Measurements from ENCODE around the gene CLEC4M.
"Not testable (repeated sequence)": the region's sequence is repeated elsewhere in the genome, so short reads cannot be mapped to it uniquely, and the experiment has no call there.

The CLEC4M gene

DNA sequence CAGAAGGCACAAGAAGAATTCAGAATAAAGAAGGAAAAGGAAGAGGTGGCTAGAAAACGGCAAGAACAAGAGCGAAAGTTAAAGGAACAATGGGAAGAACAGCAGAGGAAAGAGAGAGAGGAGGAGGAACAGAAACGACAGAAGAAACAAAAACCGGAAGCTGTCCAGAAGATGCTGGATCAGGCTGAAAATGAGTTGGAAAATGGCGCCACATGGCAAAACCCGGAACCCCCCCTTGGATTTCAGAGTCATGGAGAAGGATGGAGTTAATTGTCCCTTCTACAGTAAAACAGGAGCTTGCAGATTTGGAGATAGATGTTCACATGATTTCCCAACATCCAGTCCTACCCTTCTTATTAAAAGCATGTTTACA, 22.4 kb upstream of the CLEC4M start:
- in situ Hi-C loops (cut with MboI; ENCODE audit: low sequenced_read_pairs): no loop called here

DNA sequence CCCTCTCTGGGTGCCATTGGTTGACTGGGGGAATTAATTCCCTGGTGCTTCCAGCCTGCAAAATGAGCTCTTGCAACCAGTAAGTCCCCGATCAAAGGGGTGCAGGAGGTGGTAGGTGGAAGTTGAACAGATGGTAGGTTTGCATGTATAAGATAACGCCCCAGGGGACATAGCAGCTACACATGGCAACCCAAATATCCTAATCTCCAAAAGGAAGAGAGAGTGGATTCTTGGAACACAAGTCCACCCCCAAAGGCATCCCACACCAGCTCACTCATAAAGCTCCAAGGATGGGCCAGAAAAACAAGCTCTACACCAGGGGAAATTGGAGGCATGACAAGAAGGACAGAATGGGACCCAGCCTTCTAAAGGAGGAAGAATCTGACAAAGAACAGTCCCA, 20.5 kb upstream of the CLEC4M start:
- in situ Hi-C loops (cut with MboI; ENCODE audit: low sequenced_read_pairs): no loop called here

- in situ Hi-C loops (cut with MboI; ENCODE audit: low sequenced_read_pairs): no loop called here
Measured at GRCh38 chr19:7742991-7743390, 20.1 kb upstream of the CLEC4M start.

DNA sequence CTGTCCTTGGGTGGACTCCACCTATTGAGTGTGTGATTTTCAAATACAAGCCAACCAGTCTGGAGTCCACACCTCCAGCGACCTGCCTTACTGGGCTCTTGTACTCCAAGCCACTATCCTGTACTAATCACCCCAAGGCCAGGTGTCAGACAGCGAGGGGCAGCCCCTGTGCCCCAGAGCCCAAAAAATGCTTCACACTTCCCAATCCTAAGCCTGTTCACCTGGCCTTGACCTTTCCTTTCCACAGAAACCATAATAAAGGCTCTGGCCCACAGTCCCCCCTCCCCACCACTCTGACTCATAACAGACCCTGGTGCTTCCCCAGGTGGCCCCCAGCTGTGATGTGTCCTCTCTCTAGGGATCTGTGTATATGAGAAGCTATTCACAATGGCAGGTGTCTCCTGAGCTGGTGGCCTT, 19.6 kb upstream of the CLEC4M start:
- in situ Hi-C loops (cut with MboI; ENCODE audit: low sequenced_read_pairs): no loop called here

- in situ Hi-C loops (cut with MboI; ENCODE audit: low sequenced_read_pairs): no loop called here
Measured at GRCh38 chr19:7744199-7744786, 18.8 kb upstream of the CLEC4M start.

DNA sequence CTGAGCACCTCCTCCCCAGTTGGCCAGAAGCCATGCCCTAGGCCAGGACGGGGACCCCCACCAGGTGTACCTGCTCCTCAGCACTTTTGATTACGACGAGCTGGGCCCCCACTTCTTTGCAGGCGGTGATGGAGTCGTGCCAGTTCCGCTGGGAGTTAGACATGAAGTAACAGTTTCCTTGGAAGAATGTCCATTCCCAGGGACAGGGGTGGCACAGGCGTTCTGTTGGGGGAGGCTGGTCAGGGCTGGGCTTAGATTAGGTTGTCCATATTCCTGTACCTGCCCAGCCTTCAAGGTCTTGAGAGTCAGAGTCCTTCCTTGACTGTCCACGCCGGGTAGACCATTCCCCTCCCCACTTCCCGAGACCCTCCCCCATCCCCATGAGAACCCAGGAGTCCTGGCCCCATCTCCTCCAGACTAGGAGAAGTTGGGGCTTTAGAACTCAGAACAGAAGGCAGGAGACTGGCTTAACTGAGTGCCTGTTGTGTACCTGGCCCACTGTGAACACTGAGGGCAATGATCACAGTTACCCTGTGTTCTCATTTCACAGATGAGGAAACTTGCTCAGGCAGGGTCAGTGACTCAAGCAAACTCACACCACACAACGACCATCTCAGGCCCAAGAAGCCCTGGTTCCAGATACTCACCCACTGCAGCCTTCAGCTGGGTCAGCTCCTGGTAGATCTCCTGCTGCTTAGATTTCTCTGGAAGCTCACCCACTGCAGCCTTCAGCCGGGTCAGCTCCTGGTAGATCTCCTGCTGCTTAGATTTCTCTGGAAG, 18.0 kb upstream of the CLEC4M start:
- in situ Hi-C loops (cut with MboI; ENCODE audit: low sequenced_read_pairs): no loop called here

GRCh38 chr19:7746306-7746705, 16.7 kb upstream of the CLEC4M start:
- in situ Hi-C loops (cut with MboI; ENCODE audit: low sequenced_read_pairs): not testable (repeated sequence)

DNA sequence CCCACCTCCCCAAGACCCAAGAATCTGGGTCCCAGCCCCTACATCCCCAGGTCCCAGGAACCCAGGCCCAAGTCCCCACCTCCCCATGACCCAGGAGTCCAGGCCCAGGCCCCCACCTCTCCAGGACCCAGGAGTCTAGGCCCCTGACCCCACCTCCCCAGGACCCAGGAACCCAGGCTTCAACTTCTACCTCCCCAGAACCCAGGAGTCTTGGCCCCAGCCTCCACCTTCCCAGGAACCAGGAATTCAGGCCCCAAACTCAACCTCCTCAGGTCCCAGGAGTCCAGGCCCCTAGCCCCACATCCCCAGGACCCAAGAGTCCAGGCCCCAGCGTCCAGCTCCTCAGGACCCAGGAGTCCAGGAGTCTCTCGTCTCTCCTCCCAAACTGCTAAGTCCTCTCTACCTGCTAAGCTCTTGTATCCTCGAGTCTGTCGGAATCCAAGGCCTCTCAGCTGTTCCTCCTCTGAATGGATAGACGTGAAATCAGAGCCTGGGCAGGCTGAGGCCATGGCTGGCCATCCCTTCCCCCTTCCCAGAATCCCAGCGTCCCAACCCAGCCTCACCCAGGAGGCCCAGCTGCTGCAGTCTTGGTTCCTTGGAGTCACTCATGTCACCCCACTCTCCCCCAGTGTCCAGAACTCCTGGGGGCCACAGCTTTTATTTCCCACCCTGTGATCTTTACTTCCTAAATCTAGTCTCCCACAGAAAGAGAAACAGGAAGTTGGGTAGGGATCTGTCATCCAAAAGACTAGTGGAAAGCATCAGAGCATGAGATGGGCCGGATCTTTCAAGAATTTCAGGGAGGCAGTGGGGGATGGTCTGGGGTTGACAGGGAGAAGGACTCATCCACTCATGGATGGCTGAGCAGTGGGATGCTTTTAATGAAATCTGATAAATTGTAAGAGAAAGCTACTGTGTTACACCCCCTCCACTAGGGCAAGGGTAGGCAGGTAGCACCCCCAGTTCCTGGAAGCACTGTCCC, 15.8 kb upstream of the CLEC4M start, which contains the start of gene CD209:
Gene CD209 (minus strand): TSS at position 632 of the 982 bp plus-strand sequence. CDS start 23 bp downstream, at position 609.
- in situ Hi-C loops (cut with MboI; ENCODE audit: low sequenced_read_pairs): no loop called here

- in situ Hi-C loops (cut with MboI; ENCODE audit: low sequenced_read_pairs): no loop called here
Measured at GRCh38 chr19:7748171-7748570, 14.9 kb upstream of the CLEC4M start.

GRCh38 chr19:7748756-7749155, 14.3 kb upstream of the CLEC4M start:
- in situ Hi-C loops (cut with MboI; ENCODE audit: low sequenced_read_pairs): no loop called here

GRCh38 chr19:7751157-7751783, 11.8 kb upstream of the CLEC4M start:
- in situ Hi-C loops (cut with MboI; ENCODE audit: low sequenced_read_pairs): no loop called here

DNA sequence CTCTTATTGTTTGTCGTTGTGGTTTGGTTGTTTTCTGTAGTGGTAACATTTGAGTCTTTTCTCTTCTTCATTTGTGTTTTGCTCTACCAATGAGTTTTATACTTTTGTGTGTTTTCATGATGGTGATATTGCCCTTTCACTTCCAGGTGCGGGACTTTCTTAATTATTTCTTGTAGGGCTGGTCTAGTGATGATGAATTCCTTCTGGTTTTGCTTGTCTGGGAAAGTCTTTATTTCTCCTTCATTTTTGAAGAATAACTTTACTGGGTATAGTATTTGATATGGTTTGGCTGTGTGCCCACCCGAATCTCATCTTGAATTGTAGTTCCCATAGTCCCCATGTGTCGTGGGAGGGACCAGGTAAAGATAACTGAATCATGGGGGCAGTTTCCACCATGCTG, 6.8 kb upstream of the CLEC4M start:
- in situ Hi-C loops (cut with MboI; ENCODE audit: low sequenced_read_pairs): no loop called here

GRCh38 chr19:7757358-7757757, 5.7 kb upstream of the CLEC4M start:
- in situ Hi-C loops (cut with MboI; ENCODE audit: low sequenced_read_pairs): no loop called here

- in situ Hi-C loops (cut with MboI; ENCODE audit: low sequenced_read_pairs): no loop called here
Measured at GRCh38 chr19:7759156-7759555, 3.9 kb upstream of the CLEC4M start.

- in situ Hi-C loops (cut with MboI; ENCODE audit: low sequenced_read_pairs): no loop called here
Measured at GRCh38 chr19:7763696-7764095, 653 bp downstream of the CLEC4M start.

DNA sequence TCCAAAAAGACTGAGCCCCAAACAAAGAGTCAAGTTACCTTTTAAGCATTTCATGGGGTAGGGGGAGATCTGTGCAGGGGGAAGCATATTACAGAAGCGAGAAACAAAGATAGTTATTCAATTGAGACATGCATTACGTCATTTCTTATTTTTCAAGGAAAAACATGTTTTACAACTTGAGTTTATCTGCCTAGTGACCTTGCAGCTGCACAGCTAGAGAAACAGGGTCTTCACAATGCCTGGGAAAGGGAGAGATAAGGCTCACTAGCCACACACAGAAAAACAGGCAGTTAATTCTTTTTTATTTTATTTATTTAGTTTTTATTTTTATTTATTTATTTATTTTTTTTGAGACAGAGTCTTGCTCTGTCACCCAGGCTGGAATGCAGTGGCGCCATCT, 1.1 kb downstream of the CLEC4M start:
- in situ Hi-C loops (cut with MboI; ENCODE audit: low sequenced_read_pairs): not testable (repeated sequence)

DNA sequence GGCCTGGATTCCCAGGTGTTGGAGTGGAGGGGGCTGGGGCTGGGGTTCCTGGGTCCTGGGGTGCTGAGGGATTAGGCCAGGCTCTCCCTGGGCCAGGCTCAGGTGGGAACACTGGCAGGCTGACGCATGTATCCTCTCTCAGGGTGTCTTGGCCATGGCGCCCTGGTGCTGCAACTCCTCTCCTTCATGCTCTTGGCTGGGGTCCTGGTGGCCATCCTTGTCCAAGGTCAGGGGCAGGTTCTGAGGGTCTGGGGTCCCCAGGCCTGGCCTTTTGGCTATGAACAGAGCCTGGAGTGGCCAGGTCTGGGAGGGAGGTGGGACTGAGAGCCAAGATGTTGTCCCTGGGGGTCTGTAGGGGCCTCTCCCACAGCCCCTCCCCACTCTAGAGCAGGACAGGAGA, 2.0 kb downstream of the CLEC4M start:
- in situ Hi-C loops (cut with MboI; ENCODE audit: low sequenced_read_pairs): not testable (repeated sequence)

- in situ Hi-C loops (cut with MboI; ENCODE audit: low sequenced_read_pairs): no loop called here
Measured at GRCh38 chr19:7766535-7766934, 3.5 kb downstream of the CLEC4M start.

- in situ Hi-C loops (cut with MboI; ENCODE audit: low sequenced_read_pairs): no loop called here
Measured at GRCh38 chr19:7767487-7767886, 4.4 kb downstream of the CLEC4M start.

GRCh38 chr19:7769171-7769570, 6.1 kb downstream of the CLEC4M start:
- in situ Hi-C loops (cut with MboI; ENCODE audit: low sequenced_read_pairs): no loop called here

GRCh38 chr19:7771072-7771471, 8.0 kb downstream of the CLEC4M start:
- in situ Hi-C loops (cut with MboI; ENCODE audit: low sequenced_read_pairs): no loop called here

Measured in HL-60/S4 treated with phorbol 12-myristate 13-acetate at 8.2 ng/mL for 4 days and 3 days (cell line).